ENCODE data around the gene USP4.

The USP4 gene, protein sequence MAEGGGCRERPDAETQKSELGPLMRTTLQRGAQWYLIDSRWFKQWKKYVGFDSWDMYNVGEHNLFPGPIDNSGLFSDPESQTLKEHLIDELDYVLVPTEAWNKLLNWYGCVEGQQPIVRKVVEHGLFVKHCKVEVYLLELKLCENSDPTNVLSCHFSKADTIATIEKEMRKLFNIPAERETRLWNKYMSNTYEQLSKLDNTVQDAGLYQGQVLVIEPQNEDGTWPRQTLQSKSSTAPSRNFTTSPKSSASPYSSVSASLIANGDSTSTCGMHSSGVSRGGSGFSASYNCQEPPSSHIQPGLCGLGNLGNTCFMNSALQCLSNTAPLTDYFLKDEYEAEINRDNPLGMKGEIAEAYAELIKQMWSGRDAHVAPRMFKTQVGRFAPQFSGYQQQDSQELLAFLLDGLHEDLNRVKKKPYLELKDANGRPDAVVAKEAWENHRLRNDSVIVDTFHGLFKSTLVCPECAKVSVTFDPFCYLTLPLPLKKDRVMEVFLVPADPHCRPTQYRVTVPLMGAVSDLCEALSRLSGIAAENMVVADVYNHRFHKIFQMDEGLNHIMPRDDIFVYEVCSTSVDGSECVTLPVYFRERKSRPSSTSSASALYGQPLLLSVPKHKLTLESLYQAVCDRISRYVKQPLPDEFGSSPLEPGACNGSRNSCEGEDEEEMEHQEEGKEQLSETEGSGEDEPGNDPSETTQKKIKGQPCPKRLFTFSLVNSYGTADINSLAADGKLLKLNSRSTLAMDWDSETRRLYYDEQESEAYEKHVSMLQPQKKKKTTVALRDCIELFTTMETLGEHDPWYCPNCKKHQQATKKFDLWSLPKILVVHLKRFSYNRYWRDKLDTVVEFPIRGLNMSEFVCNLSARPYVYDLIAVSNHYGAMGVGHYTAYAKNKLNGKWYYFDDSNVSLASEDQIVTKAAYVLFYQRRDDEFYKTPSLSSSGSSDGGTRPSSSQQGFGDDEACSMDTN

DNA sequence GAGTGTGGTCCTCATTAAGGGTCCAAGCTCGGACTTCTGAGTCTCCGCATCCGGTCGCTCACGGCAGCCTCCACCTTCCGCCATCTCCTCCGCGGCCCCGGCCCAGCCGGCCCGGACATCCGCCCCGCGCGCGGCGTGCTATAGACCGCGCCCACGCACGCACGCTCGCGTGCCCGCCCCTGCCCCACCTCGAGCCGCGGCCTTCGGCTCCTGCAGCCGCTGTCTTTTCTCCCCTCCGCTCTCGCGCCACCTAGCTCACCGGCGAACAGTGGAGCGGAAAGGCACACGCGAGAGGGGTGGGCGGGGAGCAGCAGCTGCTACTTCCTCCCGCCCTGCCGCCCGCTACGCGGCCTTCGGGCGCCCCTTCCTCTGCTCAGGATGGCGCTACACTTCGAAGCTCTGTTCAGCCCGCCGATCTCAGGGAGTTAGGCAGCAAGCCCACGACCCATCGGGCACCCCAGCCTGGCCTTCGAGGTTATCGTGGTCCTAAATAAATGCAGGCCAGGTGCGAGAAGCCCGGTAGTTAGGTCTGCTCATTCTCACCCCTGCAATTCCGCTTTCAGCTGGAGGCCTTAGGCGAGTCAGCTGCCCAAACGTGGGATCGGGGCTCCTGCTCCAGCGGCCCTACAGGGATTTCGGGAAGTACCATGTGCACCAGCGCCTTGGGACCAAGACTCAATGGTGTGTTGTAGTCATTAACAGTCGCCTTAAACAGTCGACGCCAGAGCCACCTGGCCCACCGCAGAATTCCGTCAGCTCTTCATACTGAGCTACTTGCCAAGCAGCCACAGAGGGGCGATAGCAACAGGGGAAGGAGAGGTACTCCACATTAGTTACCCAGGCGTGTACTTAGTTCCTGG, at the start of gene USP4:
Gene USP4, minus strand, starts transcription at position 113 of the 860 bp plus-strand sequence. Its CDS starts 29 bp downstream, at position 84.
- DNase-seq (ENCODE audit: low spot score): peak; percentile 87

DNA sequence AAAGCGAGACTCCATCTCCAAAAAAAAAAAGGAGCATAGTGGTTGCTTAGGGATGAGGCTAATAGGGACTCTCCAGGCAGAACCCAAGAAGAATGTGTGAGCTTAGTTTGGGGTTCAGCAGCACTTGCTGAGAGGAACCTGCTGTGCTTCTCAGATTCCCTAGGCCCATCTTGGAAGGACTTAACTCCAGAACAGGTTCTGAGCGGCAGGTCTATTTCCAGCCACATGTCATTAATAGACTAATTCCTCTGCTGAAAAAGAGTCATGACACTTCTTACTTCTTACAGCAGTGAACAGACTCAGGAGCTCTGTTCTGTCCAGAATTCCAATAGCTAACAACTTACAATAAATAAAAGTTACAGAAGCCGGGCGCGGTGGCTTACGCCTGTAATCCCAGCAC, 49.4 kb upstream of the USP4 start:
- DNase-seq (ENCODE audit: low spot score): no peak

DNA sequence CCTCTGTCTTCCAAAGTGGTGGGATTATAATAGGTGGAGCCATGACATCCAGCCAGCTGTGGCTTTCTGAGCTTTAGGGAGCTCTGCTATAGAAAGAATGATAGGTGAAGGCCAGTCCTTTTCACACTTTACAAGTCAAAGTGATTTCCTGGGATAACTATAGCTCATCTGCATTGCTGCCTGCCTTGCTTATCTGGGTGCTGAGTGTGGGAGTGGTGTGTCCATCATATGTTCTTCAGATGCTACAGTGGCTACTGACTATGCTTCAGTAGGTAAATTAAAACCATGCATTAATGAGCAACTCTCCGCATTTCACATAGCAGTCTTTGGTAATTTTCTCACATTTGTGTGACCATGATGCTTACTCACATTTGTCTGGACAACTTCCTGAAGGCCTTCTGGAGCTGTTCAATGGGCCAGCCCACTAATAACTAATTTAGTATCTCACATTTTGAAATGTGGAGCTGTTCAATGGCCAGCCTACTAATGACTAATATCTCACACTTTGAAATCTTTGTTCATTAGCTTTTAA, 48.5 kb upstream of the USP4 start:
- no peak for DNase-seq (ENCODE audit: low spot score)

DNA sequence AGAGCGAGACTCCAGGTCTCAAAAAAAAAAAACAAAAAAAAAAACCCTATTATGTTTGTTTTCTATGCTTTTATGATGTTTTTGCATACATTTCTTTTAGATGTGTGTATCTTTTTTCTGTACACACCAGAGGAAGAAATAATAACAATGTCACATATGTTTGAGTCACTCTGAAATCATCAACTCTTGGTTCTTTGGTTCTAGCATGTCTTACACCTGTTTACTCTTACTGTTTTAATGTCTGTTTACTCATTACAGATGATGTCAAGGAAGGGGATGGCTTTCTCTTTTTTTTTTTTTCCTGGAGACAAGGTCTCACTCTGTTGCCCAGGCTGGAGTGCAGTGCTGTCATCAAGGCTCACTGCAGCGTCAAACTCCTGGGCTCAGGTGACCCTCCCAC, 47.9 kb upstream of the USP4 start:
- no peak for DNase-seq (ENCODE audit: low spot score)

DNA sequence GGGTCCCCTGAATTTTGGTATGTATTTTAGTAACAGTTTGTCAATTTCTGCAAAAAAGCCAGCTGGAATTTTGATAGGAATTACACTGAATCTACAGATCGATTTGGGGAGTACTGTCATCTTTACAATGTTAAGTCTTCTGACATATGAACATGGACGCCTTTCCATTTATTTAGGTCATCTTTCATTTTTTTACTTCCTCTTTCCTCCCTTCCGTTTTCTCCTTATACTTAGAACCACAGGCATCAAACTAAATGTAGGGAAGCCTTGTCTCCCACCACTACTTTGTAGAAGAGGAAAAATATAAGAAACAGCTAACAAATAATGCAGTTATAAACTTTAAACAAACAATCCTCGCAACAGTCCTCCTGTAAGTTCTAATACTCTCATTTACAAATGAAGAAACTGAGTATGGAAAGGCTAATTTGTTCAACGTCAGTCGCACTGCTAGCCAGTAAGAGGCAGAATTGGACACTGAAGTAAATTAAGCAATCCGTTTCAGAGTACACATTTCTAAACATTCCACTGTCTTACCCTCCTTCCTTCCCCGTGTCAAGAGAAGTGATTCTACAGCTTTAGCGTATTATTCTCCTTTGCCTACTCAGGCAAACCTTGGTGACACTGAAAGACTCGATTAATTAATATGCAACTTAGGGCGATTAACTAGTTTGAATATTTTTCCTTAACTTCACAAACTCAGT, 46.4 kb upstream of the USP4 start:
- DNase-seq (ENCODE audit: low spot score): no peak

DNA sequence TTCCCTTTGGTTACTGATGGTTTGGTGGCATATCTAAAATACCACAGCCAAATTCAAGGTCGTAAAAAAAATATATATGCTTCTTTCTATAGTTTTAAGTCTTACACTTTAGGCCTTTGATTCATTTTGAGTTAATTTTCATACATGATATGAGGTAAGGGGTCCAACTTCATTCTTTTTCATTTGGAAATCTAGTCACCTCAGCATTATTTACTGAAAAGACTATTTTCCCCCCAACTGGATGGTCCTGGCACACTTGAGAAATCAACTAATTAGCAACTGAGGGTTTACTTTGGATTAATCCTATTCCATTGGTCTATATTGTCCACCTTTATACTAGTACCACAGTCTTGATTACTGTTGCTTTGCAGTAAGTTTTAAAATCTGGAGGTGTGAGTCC, 45.8 kb upstream of the USP4 start:
- no peak for DNase-seq (ENCODE audit: low spot score)

DNA sequence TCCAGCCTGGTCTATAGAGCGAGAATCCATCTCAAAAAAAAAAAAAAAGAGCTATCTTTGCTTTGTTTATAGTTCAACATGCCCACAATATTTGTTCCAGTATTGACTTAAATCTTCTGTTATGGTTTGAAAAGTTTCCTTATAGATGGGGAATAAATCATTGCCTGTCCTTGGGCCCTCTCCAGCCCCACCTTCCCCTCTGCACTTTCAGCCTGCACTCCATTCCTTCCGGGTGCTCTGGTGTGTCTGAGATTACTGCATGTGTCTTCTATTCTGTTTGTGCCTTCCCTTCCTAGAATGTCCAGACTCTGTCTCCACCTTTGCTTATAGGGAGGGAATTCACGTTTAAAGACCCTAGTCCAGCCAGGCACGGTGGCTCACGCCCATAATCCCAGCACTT, 43.5 kb upstream of the USP4 start:
- DNase-seq (ENCODE audit: low spot score): no peak

DNA sequence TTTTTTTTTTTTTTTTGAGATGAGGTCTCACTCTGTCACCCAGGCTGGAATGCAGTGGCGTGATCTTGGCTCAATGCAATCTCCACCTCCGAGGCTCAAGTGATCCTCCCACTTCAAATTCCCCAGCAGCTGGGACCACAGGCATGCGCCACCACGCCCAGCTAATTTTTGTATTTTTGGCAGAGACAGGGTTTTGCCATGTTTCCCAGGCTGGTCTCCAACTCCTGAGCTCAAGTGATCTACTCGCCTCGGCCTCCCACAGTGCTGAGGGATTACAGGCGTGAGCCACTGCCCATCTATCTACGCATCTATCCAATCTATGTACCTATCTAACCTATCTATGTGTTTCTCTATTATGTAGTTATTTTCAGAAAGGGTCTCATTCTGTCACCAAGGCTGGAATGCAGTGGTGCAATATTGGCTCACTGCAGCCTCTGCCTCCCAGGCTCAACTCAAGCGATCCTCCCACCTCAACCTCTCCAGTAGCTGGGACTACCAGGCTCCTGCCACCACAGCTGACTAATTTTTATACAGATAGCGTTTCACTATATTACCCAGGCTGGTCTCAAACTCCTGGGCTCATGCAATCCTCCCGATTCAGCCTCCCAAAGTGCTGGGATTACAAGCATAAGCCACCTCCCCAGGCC, 38.5 kb upstream of the USP4 start:
- no peak for DNase-seq (ENCODE audit: low spot score)

DNA sequence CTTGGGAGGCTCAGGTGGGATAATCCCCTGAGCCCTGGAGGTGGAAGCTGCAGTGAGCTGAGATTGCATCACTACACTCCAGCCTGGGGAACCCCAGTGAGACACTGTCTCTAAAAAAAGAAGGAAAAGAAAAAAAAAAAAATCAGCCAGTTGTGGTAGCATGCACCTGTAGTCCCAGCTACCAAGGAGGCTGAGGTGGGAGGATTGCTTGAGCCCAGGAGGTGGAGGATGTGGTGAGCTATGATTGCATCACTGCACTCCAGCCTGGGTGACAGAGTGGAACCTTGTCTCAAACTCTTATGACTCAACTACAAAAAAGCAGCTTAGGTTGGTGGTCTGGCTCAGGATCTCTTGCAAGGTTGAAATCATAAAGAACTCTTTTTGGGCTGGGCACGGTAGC, 37.6 kb upstream of the USP4 start:
- DNase-seq (ENCODE audit: low spot score): no peak

DNA sequence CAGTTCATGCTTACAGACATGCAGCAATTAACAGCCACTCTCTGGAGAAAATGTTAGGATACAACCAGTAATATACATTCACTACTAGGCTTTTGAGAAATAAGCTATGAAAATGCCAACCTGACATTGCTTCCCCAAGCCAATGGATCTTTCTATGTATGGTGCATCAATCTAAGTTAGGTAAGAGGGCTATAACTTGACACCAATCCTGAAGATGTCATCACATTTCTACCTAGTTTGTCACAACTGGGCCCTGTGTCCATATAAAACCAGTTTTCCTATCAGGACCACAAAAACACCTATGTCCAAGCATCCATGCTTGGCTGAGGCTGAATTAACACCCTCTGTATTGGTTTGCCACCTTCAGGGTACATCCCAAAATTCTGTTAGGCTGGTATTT, 32.1 kb upstream of the USP4 start:
- no peak for DNase-seq (ENCODE audit: low spot score)

DNA sequence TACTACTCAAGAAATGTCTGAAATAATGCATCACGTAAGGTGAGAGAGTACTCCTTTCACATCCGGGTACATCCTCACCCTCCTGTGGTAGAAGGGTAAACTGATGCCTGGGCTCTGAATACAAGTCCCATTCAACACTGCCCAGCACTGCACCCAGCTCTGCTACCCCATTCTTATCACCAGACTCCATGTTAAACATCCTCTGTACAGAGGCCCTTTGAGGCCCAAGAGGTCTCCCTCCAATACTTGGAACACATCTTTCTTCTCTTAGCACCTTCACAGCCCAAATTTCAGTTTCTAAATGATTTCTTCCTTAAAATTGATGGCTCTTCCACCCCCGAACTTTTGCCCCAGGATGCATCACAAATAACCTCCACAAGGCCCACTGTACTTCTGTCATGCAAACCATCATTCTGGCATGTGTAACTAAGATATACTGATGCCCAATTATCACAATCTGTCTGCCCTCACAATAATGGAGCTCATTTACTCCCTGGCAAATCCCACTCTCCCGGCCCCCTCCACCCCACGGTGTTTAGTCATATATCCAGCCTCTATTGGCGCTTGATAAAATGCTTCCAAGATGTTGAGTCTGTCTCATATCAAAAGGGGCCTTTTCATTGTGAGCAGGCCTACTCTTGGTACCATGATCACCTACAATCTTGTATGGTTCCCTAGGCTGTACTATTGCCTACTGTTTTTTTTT, 30.9 kb upstream of the USP4 start:
- DNase-seq (ENCODE audit: low spot score): no peak

DNA sequence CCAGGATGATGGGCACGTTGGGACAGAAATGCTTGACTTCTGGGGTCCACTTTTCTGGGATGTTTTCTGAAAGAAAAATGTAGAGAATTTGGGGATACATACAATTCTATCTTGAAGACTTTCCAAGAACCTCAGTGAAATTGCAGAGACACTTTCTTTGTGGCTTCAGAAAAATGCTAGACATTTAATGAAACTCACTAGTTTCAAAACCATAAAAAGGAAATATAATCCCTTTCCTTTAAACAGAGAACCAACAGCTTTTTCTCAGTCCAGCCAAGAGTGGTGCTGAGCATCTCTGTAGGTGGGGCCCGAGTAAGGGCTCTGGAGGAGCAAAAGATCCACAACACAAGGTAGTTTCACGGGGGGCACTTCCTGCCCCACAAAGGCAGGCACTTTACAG, 22.7 kb upstream of the USP4 start:
- DNase-seq (ENCODE audit: low spot score): no peak

DNA sequence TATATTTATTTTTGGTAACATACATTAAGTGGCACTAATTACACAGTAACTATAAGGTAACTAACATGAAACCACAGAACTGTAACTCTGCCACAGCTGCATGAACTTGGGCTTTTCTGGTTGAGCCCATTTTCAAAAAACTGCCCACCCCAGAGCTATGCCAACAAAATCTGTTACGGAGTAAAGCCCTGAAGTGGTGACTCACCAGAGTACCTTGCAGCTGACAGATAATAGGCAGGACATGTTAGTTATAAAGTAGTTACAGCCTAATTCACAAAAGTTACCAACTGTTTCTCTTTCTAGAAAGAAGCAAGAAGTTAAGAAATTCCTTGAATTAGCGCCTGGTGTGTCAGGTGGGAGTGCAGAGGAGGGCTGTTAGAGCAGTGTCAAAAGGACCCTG, 19.8 kb upstream of the USP4 start:
- DNase-seq (ENCODE audit: low spot score): peak; percentile 68

DNA sequence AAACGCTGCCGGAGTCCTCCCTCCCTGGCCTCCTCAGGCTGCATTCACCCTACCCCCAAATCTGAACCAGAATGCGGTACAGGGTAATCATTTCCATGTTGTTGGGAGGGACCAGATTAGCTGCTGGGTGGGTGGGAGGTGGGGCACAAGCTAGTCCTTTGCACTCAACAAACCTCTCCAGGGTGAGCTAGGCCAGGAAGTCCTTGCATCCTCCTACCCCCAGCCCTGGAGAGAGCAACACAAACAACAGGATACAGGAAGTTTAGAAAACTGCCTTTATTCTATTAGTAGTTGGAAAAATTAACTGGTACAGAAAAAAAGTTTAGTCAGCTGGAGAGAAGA, 19.0 kb upstream of the USP4 start:
- DNase-seq (ENCODE audit: low spot score): no peak

DNA sequence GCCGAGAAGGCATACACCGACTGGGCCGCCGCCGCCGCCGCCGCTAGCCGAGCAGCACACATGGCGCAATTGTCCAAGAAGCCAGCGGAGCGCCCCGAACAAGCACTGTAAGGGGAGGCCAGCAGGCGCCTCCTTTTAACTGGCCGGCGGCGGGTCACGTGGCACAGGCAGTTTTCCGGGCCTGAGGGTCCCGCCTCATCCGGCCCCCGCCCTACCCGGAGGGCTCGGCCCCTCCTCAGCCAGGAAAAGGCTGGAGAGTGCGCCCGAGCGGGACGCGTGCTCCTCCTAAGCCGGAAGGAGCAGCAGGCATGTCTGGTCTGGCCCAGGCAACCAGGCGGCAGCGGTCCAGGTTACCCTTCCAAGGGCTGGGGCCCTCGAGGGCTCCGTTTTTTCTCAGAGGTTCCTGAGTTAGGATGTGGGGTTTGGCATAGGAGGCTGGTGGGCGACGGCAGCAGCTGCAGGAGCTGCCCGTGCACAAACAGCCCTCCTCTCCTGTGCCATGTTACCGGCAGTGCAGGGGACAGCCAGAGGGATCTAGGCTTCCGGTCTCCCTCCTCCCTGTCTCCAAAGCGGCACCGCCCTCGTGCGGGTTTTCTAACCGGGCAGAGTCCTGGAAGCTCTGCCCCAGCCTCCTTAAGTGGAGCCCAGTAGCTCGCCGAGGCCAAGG, 18.5 kb upstream of the USP4 start, which contains the start of gene GPX1:
Gene GPX1, minus strand, starts transcription at position 137 of the 667 bp plus-strand sequence. Its CDS starts 75 bp downstream, at position 62.
- DNase-seq (ENCODE audit: low spot score): peak; percentile 68

DNA sequence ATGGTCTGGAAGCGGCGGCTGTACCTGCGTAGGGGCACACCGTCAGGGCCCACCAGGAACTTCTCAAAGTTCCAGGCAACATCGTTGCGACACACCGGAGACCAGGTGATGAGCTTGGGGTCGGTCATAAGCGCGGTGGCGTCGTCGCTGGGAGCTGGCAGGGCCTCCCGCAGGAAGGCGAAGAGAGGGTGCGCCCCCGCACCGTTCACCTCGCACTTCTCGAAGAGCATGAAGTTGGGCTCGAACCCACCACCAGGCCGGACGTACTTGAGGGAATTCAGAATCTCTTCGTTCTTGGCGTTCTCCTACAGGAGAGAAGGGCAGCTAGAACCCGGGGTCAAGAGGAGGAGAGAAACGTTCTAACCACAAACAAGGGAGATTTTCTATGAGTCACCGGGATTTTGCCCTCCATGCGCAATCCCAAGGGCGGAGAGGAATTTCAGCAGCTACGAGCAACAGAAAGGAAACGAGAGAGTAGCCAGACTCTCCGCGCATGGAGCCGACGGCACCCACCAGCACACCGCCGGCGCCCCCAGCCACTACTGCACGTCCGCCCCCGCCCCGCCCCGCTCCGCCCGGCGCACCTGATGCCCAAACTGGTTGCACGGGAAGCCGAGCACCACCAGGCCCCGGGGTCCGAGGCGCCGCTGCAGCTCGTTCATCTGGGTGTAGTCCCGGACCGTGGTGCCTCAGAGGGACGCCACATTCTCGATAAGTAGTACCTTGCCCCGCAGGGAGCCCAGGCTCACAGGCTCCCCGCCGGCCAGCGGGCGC, 17.8 kb upstream of the USP4 start:
- peak; percentile 51 for DNase-seq (ENCODE audit: low spot score)

DNA sequence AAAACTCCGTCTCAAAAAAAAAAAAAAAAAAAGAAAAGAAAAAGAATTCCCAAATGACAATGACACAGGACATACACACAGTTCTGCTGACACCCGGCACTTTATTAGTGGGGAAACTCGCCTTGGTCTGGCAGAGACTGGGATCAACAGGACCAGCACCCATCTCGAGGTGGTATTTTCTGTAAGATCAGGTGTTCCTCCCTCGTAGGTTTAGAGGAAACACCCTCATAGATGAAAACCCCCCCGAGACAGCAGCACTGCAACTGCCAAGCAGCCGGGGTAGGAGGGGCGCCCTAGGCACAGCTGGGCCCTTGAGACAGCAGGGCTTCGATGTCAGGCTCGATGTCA, 17.2 kb upstream of the USP4 start:
- DNase-seq (ENCODE audit: low spot score): peak; percentile 20

DNA sequence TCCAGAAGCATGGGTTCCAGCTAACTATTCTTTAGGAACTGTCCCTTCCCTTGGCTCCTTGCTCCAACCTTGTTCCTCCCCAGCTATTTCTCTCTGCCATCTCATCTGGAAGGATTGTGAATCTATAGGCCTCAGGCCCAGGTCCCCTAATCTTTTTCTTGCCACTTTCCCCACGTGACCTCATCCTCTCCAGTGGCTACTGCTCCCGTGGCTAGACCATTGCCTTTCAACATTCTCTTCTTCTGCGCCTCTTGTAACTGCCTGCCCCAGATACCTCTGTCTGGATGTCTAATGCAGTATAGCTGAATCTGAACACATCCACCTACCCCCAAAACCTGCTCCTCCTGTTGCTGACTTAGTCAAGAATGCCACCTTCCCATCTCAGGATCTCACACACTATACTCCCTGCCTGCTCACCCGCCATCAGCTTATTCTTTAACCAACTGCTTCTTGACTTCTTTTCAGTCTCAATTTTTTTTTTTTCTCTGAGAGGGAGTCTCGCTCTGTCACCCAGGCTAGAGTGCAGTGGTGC, 13.1 kb upstream of the USP4 start:
- DNase-seq (ENCODE audit: low spot score): no peak

DNA sequence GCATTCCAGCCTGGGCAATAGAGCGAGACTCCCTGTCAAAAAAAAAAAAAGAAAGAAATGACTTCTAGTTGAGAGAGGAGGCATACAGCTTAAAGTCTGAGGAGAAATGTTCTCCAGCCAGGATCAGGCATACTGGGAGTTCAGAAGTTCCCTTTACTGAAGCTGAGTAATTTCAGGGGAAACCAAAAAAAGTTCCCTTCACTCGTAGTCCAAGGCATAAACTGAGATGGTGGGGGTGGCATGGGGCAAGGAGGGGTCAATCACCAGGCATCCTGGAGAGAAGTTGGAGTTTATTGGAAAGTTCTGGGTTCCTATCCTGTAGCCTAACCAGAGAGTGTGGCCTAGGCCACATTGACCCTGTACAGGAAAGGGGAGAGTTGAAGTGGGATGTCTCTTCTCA, 12.4 kb upstream of the USP4 start:
- DNase-seq (ENCODE audit: low spot score): no peak
